ENCODE measurements around the gene G6PD.

- TF ChIP-seq CTCF (IDR thresholded peaks at IDR 0.05; ENCODE audit: insufficient read depth, low read depth, low read length) (no peak), EZH2 (IDR thresholded peaks at IDR 0.05; ENCODE audit: insufficient read depth, low read length) (no peak)
Measured at GRCh38 chrX:154508384-154508745, 38.3 kb downstream of the G6PD start.
